Naive thymus-derived CD4-positive, alpha-beta T cell (primary cell): ENCODE data around the gene TRDN. TPM values are rescaled to one million over a fixed set of nuclear protein-coding genes. Genes with fewer than 3 reads are reported as not detected.

ENCODE experiments used
- ATAC-seq: fragments of 150-1000 bp; cut with Tn5 transposase; 2 replicates; pipeline ENCODE4 v1.10.0; 2021; ENCODE audit warnings: mild to moderate bottlenecking, moderate library complexity
- CTCF ChIA-PET: fragments of 350-600 bp; sonication (Branson Sonifier 250); formaldehyde crosslinking; loops from one replicate; lab custom pipeline; 2021; ENCODE audit warnings: antibody characterized with exemption; lab: Charles Lee
- POLR2A ChIA-PET: fragments of 350-600 bp; sonication (Branson Sonifier 250); formaldehyde crosslinking; loops from one replicate; lab custom pipeline; 2021; ENCODE audit warnings: antibody characterized with exemption, inconsistent platforms; lab: Charles Lee
- DNase-seq, 9 donors: peaks; one replicate each; pipeline versions ENCODE4 v3.0.0 to v3.0.0-alpha.2; 2020 to 2022; ENCODE audit warnings: mixed read lengths in 1 of 9
- H3K27ac ChIP-seq: one replicate; pipeline ENCODE4 v1.7.0; 2013; ENCODE audit warnings: mild to moderate bottlenecking, low read depth, low read length, moderate library complexity
- H3K27me3 ChIP-seq, 2 donors: one replicate each; pipeline ENCODE4 v1.7.0; 2013; ENCODE audit warnings: low read length in 2 of 2, mild to moderate bottlenecking in 2 of 2, moderate library complexity in 2 of 2; ENCODE audit not compliant: control insufficient read depth in 2 of 2, insufficient read depth in 2 of 2
- H3K36me3 ChIP-seq, 3 experiments: 1 replicate in 2 of 3; 2 replicates in 1 of 3; pipeline ENCODE4 v1.7.0; 2013; ENCODE audit warnings: low read length in 3 of 3, mild to moderate bottlenecking in 3 of 3, moderate library complexity in 1 of 3; ENCODE audit not compliant: insufficient read depth in 3 of 3, control insufficient read depth in 2 of 3
- H3K4me1 ChIP-seq, 2 donors: one replicate each; pipeline ENCODE4 v1.7.0; 2013; ENCODE audit warnings: low read length in 2 of 2, mild to moderate bottlenecking in 2 of 2, moderate library complexity in 1 of 2; ENCODE audit not compliant: control insufficient read depth in 2 of 2, insufficient read depth in 2 of 2
- H3K4me3 ChIP-seq: 2 replicates; pipeline ENCODE4 v1.7.0; 2013; ENCODE audit warnings: mild to moderate bottlenecking, low read length
- H3K9me3 ChIP-seq, 3 experiments: 1 replicate in 2 of 3; 2 replicates in 1 of 3; pipeline ENCODE4 v1.7.0; 2013; ENCODE audit warnings: low read length in 3 of 3; ENCODE audit not compliant: control insufficient read depth in 2 of 3
- H3K27ac Mint-ChIP-seq, 9 donors: one replicate each; pipeline ENCODE4 v1.8.0; 2020 to 2022; ENCODE audit warnings: mixed read lengths in 9 of 9, mild to moderate bottlenecking in 8 of 9, moderate library complexity in 5 of 9, inconsistent platforms in 2 of 9
- H3K27me3 Mint-ChIP-seq, 5 donors: one replicate each; pipeline ENCODE4 v1.8.0; 2021 to 2022; ENCODE audit warnings: mixed read lengths in 5 of 5, mild to moderate bottlenecking in 1 of 5
- H3K36me3 Mint-ChIP-seq, 5 donors: one replicate each; pipeline ENCODE4 v1.8.0; 2020 to 2022; ENCODE audit warnings: mixed read lengths in 5 of 5, mild to moderate bottlenecking in 3 of 5, inconsistent platforms in 1 of 5
- H3K4me1 Mint-ChIP-seq, 7 donors: one replicate each; pipeline ENCODE4 v1.8.0; 2020 to 2022; ENCODE audit warnings: mixed read lengths in 7 of 7, mild to moderate bottlenecking in 3 of 7, inconsistent platforms in 1 of 7
- H3K4me3 Mint-ChIP-seq, 10 donors: one replicate each; pipeline ENCODE4 v1.8.0; 2020 to 2022; ENCODE audit warnings: mild to moderate bottlenecking in 10 of 10, mixed read lengths in 10 of 10, moderate library complexity in 6 of 10, inconsistent platforms in 2 of 10
- H3K9me3 Mint-ChIP-seq, 11 donors: one replicate each; pipeline ENCODE4 v1.8.0; 2020 to 2022; ENCODE audit warnings: mixed read lengths in 11 of 11, mild to moderate bottlenecking in 4 of 11, inconsistent platforms in 1 of 11, moderate library complexity in 1 of 11
- intact Hi-C, 2 donors: fragments of 100-400 bp; cut with micrococcal nuclease; formaldehyde crosslinking; loops; one replicate each; pipeline ENCODE4 v1.15.1; 2023
- polyA plus RNA-seq, 2 donors: library from polyadenylated mRNA; unstranded; fragments of 300-500 nt; fragmentation: Illumina TruSeq; gene quantifications; one replicate each; pipeline ENCODE4 v1.2.3, GENCODE V29; 2021
- total RNA-seq, 6 experiments: library from RNA in 5 of 6; stranded (reverse) in 5 of 6; gene quantifications; 1 replicate in 5 of 6; 2 replicates in 1 of 6; pipeline ENCODE4 v1.2.3 and lab custom pipeline; 2021 to 2026

TRDN gene
- total and polyA plus RNA-seq, 7 experiments from 2014 or later: not detected

- Mint-ChIP-seq H3K27me3 (no peaks in the 10 kb centered on the region), H3K4me1 (no peaks in the 10 kb centered on the region), H3K4me3 (no peak overlapping the region), H3K36me3 (no peaks in the 10 kb centered on the region), H3K9me3 (peaks cover 0 to 24% (median 2%) of the 10 kb centered on the region in 11 donors), H3K27ac (no peak overlapping the region)
- Histone ChIP-seq H3K4me3 (no peak overlapping the region), H3K27ac (no peak overlapping the region), H3K36me3 (no peaks in the 10 kb centered on the region), H3K9me3 (no peaks in the 10 kb centered on the region), H3K4me1 (no peaks in the 10 kb centered on the region), H3K27me3 (no peaks in the 10 kb centered on the region)
- ChIA-PET CTCF (no interaction called here), POLR2A (no interaction called here)
- ATAC-seq (no peak), DNase-seq (no peak)
- intact Hi-C loops: loop anchor here in 1 of 2 donors (10.0 kb wide), 1 partner anchor 834 kb away; no protein-coding TSS in a partner anchor
These were observed 468.3 kb downstream of the TRDN start for GRCh38 chr6:123168466-123168865.

Other genes with a start within 250 kb of the TRDN start
- gene NKAIN2, start 166.9 kb upstream of the TRDN start, total RNA-seq: 1 to 10 TPM in 1 of 5 experiments, not detected in 4; 2.9 TPM
- under 1 TPM in 1 of 2 donors, not detected in 1; 0.21 TPM for gene NKAIN2, start 166.9 kb upstream of the TRDN start, polyA plus RNA-seq